ENCODE data around the gene NBL1.

Gene NBL1

GRCh38 chr1:19678493-19678892, 34.4 kb downstream of the NBL1 start:
- Histone ChIP-seq H3K18ac (ENCODE audit: low read length) (no peak overlapping the region), H4K91ac (ENCODE audit: low read depth, low read length) (no peak overlapping the region), H3K4me2 (ENCODE audit: low read length) (no peak overlapping the region)

GRCh38 chr1:19678931-19679453, 34.9 kb downstream of the NBL1 start:
- Histone ChIP-seq H2AFZ (ENCODE audit: insufficient read depth, low read length, poor library complexity) (no peak overlapping the region), H3K18ac (ENCODE audit: low read length) (no peak overlapping the region), H3K27me3 (ENCODE audit: insufficient read depth, low read length) (no peaks in the 10 kb centered on the region), H2BK120ac (ENCODE audit: insufficient read depth, low read length, poor library complexity) (no peak overlapping the region), H3K4me3 (ENCODE audit: low read depth, low read length) (no peak overlapping the region), H2AK5ac (ENCODE audit: low read length) (no peak overlapping the region), H3K27ac (ENCODE audit: low read depth, low read length) (no peak overlapping the region), H4K8ac (ENCODE audit: low read depth, low read length) (no peak overlapping the region), H3K4me1 (ENCODE audit: control insufficient read depth in 1 of 2, insufficient read depth in 2 of 2, low read length in 2 of 2) (no peaks in the 10 kb centered on the region), H3K14ac (ENCODE audit: low read length) (no peak overlapping the region), H3K4ac (ENCODE audit: low read depth, low read length) (no peak overlapping the region), H3K23ac (ENCODE audit: low read length) (no peak overlapping the region), H3K4me2 (ENCODE audit: low read length) (no peak overlapping the region), H2BK5ac (ENCODE audit: low read depth, low read length, poor library complexity) (no peak overlapping the region), H2BK12ac (ENCODE audit: low read length) (no peak overlapping the region), H4K12ac (ENCODE audit: low read depth, low read length) (no peak overlapping the region), H3K9me3 (ENCODE audit: insufficient read depth, low read depth, low read length) (no peaks in the 10 kb centered on the region), H4K91ac (ENCODE audit: low read depth, low read length) (no peak overlapping the region), H3K79me1 (ENCODE audit: low read length) (no peaks in the 10 kb centered on the region), H3K79me2 (ENCODE audit: control insufficient read depth, insufficient read depth, low read length, poor library complexity) (no peaks in the 10 kb centered on the region), H3K9ac (ENCODE audit: low read length) (no peak overlapping the region), H3K36me3 (ENCODE audit: control insufficient read depth in 1 of 2, insufficient read depth in 2 of 2, low read length in 2 of 2) (no peaks in the 10 kb centered on the region)
- no CpG with 5 or more reads among the region's 34 CpGs for WGBS (ENCODE audit: extremely low coverage, insufficient coverage, insufficient read length)
- DNase-seq, result no peak

More at GRCh38 chr1:19678493-19678892, 34.4 kb downstream of the NBL1 start:
- H2AFZ ChIP-seq (ENCODE audit: insufficient read depth, low read length, poor library complexity), result no peak overlapping the region
- H3K23ac ChIP-seq (ENCODE audit: low read length), result no peak overlapping the region
- no peaks in the 10 kb centered on the region for H3K27me3 ChIP-seq (ENCODE audit: insufficient read depth, low read length)
- no peak overlapping the region for H4K8ac ChIP-seq (ENCODE audit: low read depth, low read length)
- no peak overlapping the region for H3K27ac ChIP-seq (ENCODE audit: low read depth, low read length)
- no peak overlapping the region for H3K14ac ChIP-seq (ENCODE audit: low read length)
- no peak overlapping the region for H2AK5ac ChIP-seq (ENCODE audit: low read length)
- no peak for DNase-seq
- H3K4me1 ChIP-seq (ENCODE audit: control insufficient read depth in 1 of 2, insufficient read depth in 2 of 2, low read length in 2 of 2), result no peaks in the 10 kb centered on the region
- H3K4ac ChIP-seq (ENCODE audit: low read depth, low read length), result no peak overlapping the region
- H3K79me2 ChIP-seq (ENCODE audit: control insufficient read depth, insufficient read depth, low read length, poor library complexity), result no peaks in the 10 kb centered on the region
- H4K12ac ChIP-seq (ENCODE audit: low read depth, low read length), result no peak overlapping the region
- H3K9me3 ChIP-seq (ENCODE audit: insufficient read depth, low read depth, low read length), result no peaks in the 10 kb centered on the region
- H3K79me1 ChIP-seq (ENCODE audit: low read length), result no peaks in the 10 kb centered on the region
- no peak overlapping the region for H3K4me3 ChIP-seq (ENCODE audit: low read depth, low read length)
- WGBS (ENCODE audit: extremely low coverage, insufficient coverage, insufficient read length), result no CpG with 5 or more reads among the region's 11 CpGs
- no peak overlapping the region for H2BK12ac ChIP-seq (ENCODE audit: low read length)
- H2BK5ac ChIP-seq (ENCODE audit: low read depth, low read length, poor library complexity), result no peak overlapping the region
- H2BK120ac ChIP-seq (ENCODE audit: insufficient read depth, low read length, poor library complexity), result no peak overlapping the region
- H3K9ac ChIP-seq (ENCODE audit: low read length), result no peak overlapping the region
- no peaks in the 10 kb centered on the region for H3K36me3 ChIP-seq (ENCODE audit: control insufficient read depth in 1 of 2, insufficient read depth in 2 of 2, low read length in 2 of 2)

- H3K27ac ChIP-seq (ENCODE audit: low read depth, low read length), result no peak overlapping the region
- peaks cover 1% of the 10 kb centered on the region for H3K9me3 ChIP-seq (ENCODE audit: insufficient read depth, low read depth, low read length)
- no peak overlapping the region for H3K14ac ChIP-seq (ENCODE audit: low read length)
- H2BK5ac ChIP-seq (ENCODE audit: low read depth, low read length, poor library complexity), result no peak overlapping the region
- no peak overlapping the region for H2AFZ ChIP-seq (ENCODE audit: insufficient read depth, low read length, poor library complexity)
- H2BK120ac ChIP-seq (ENCODE audit: insufficient read depth, low read length, poor library complexity), result no peak overlapping the region
- no peaks in the 10 kb centered on the region for H3K36me3 ChIP-seq (ENCODE audit: control insufficient read depth in 1 of 2, insufficient read depth in 2 of 2, low read length in 2 of 2)
- no peak for DNase-seq
- no CpG with 5 or more reads among the region's 4 CpGs for WGBS (ENCODE audit: extremely low coverage, insufficient coverage, insufficient read length)
- H4K8ac ChIP-seq (ENCODE audit: low read depth, low read length), result no peak overlapping the region
- H3K27me3 ChIP-seq (ENCODE audit: insufficient read depth, low read length), result no peaks in the 10 kb centered on the region
- no peaks in the 10 kb centered on the region for H3K79me2 ChIP-seq (ENCODE audit: control insufficient read depth, insufficient read depth, low read length, poor library complexity)
- H4K12ac ChIP-seq (ENCODE audit: low read depth, low read length), result no peak overlapping the region
- H3K4ac ChIP-seq (ENCODE audit: low read depth, low read length), result no peak overlapping the region
- no peak overlapping the region for H3K4me2 ChIP-seq (ENCODE audit: low read length)
- H3K4me3 ChIP-seq (ENCODE audit: low read depth, low read length), result no peak overlapping the region
- H3K79me1 ChIP-seq (ENCODE audit: low read length), result no peaks in the 10 kb centered on the region
- no peak overlapping the region for H2BK12ac ChIP-seq (ENCODE audit: low read length)
- no peak overlapping the region for H3K23ac ChIP-seq (ENCODE audit: low read length)
- H3K4me1 ChIP-seq (ENCODE audit: control insufficient read depth in 1 of 2, insufficient read depth in 2 of 2, low read length in 2 of 2), result no peaks in the 10 kb centered on the region
- no peak overlapping the region for H4K91ac ChIP-seq (ENCODE audit: low read depth, low read length)
- H3K18ac ChIP-seq (ENCODE audit: low read length), result no peak overlapping the region
- H3K9ac ChIP-seq (ENCODE audit: low read length), result no peak overlapping the region
- no peak overlapping the region for H2AK5ac ChIP-seq (ENCODE audit: low read length)
Measured at GRCh38 chr1:19679691-19680090, 35.6 kb downstream of the NBL1 start.

GRCh38 chr1:19680644-19681043, 36.5 kb downstream of the NBL1 start:
- Histone ChIP-seq H2BK120ac (ENCODE audit: insufficient read depth, low read length, poor library complexity) (no peak overlapping the region), H3K23ac (ENCODE audit: low read length) (no peak overlapping the region), H3K36me3 (ENCODE audit: control insufficient read depth in 1 of 2, insufficient read depth in 2 of 2, low read length in 2 of 2) (no peaks in the 10 kb centered on the region), H3K27ac (ENCODE audit: low read depth, low read length) (no peak overlapping the region), H2BK5ac (ENCODE audit: low read depth, low read length, poor library complexity) (no peak overlapping the region), H4K12ac (ENCODE audit: low read depth, low read length) (no peak overlapping the region), H3K18ac (ENCODE audit: low read length) (no peak overlapping the region), H3K4ac (ENCODE audit: low read depth, low read length) (no peak overlapping the region), H3K79me2 (ENCODE audit: control insufficient read depth, insufficient read depth, low read length, poor library complexity) (no peaks in the 10 kb centered on the region), H3K4me3 (ENCODE audit: low read depth, low read length) (no peak overlapping the region), H3K79me1 (ENCODE audit: low read length) (no peaks in the 10 kb centered on the region), H4K91ac (ENCODE audit: low read depth, low read length) (no peak overlapping the region), H3K4me2 (ENCODE audit: low read length) (no peak overlapping the region), H3K27me3 (ENCODE audit: insufficient read depth, low read length) (no peaks in the 10 kb centered on the region), H3K4me1 (ENCODE audit: control insufficient read depth in 1 of 2, insufficient read depth in 2 of 2, low read length in 2 of 2) (no peaks in the 10 kb centered on the region), H3K14ac (ENCODE audit: low read length) (no peak overlapping the region), H3K9ac (ENCODE audit: low read length) (no peak overlapping the region), H2AK5ac (ENCODE audit: low read length) (no peak overlapping the region), H3K9me3 (ENCODE audit: insufficient read depth, low read depth, low read length) (peaks cover 2% of the 10 kb centered on the region), H2BK12ac (ENCODE audit: low read length) (no peak overlapping the region), H2AFZ (ENCODE audit: insufficient read depth, low read length, poor library complexity) (no peak overlapping the region), H4K8ac (ENCODE audit: low read depth, low read length) (no peak overlapping the region)
- no CpG with 5 or more reads among the region's 7 CpGs for WGBS (ENCODE audit: extremely low coverage, insufficient coverage, insufficient read length)
- no peak for DNase-seq
